Adrenal gland (tissue), 5 donors: ENCODE measurements around the gene ANAPC16.

Experiments used
- CTCF ChIP-seq, 6 experiments: fragments of 450-650 bp in 4 of 6; fragments of 200-600 bp in 2 of 6; sonication (generic) in 1 of 6; IDR thresholded peaks; 1 replicate in 5 of 6; 2 replicates in 1 of 6; pipeline versions ENCODE4 v1.5.1 to v1.8.0; 2016 to 2021; ENCODE audit warnings: antibody characterized with exemption in 6 of 6, mild to moderate bottlenecking in 2 of 6, moderate library complexity in 1 of 6
- POLR2A ChIP-seq, 2 donors: fragments of 450-650 bp; IDR thresholded peaks; one replicate each; pipeline ENCODE4 v1.6.1; 2017; ENCODE audit warnings: antibody characterized with exemption in 2 of 2, mild to moderate bottlenecking in 2 of 2, moderate library complexity in 1 of 2
- donor health status: DM: no; HTN: no; CAD: no.

- TF ChIP-seq CTCF (IDR thresholded peaks at IDR 0.05), result no peak
- TF ChIP-seq POLR2A (IDR thresholded peaks at IDR 0.05), result no peak
Measured at GRCh38 chr10:72283131-72283530, 67.3 kb downstream of the ANAPC16 start.
